Germinal center (tissue), 1 donor: Measurements from ENCODE around the gene CRYBA1.
"Not testable (repeated sequence)": the region's sequence is repeated elsewhere in the genome, so short reads cannot be mapped to it uniquely, and the experiment has no call there.

ENCODE experiments used
- DNase-seq: peaks from one replicate; pipeline ENCODE4 v3.0.0; 2012; ENCODE audit warnings: mixed read lengths, low spot score

Gene CRYBA1

GRCh38 chr17:29237476-29238132 lies 9.1 kb upstream of the CRYBA1 start:
- no peak for DNase-seq

DNA sequence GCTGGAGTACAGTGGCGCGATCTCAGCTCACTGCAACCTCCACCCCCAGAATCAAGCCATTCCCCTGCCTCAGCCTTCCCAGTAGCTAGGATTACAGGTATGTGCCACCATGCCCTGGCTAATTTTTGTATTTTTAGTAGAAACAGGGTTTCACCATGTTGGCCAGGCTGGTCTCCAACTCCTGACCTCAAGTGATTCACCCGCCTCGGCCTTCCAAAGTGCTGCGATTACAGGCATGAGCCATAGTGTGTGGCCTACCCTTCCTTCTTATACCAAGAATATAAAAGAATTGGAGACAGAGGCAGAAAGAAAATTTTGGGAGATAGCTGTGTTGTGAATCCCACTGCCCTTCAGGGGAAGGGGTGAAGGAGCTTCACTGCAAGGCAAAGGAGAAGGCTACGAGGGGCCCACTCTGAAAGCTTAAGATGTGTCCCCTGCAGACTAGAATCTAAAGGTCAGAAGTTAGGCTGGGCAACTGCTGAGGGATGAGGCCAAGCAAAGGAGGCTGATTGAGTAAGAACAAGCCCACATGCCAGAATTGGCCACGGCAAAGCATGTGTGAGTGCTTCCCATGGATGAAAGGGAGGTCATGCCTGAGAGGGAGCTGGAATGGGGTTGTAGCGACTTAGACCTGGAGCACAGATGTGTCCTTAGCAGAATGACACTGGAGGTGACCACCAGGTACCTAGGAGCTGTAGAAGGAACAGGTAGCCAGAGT lies 8.4 kb upstream of the CRYBA1 start:
- DNase-seq, result no peak

- no peak for DNase-seq
These were observed 6.2 kb upstream of the CRYBA1 start for GRCh38 chr17:29240477-29240876.

GRCh38 chr17:29240968-29241963 lies 5.4 kb upstream of the CRYBA1 start:
- DNase-seq, result no peak

DNA sequence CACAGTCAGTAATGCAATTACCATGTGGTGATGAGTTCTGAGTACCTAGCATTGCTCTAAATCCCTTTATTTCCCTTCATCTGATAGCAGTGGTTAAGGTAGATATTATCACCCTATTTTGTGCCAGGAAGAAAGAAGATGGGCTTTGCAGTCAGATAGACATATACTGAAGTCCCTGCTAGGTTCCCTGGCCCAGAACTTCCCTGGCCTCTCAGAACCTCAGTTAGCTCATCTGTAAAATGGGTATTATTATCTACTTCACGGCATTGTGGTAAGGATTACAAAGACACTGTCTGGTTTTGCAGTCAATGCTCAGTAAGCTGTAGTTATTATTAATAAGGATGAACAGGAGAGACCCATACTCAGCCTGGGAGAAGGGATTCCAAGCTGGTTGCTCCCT lies 4.6 kb upstream of the CRYBA1 start:
- DNase-seq, result no peak

DNA sequence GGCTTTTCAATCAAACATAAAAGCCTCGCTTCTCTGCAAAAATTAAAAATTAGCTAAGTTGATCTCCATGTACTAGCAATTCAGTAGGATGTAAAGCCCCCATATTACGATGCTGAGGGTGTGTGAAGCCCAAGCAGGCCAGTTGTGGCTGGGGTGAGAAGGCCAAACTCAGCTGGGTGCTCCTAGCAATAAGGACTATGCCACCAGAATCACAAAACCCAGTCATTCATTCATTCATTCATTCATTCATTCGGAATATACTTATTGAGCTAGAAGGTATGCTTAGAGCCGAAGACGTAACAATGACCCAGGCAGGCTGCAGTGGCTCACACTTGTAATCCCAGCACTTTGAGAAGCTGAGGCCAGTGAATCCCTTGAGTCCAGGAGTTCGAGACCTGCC lies 3.9 kb upstream of the CRYBA1 start:
- no peak for DNase-seq

DNA sequence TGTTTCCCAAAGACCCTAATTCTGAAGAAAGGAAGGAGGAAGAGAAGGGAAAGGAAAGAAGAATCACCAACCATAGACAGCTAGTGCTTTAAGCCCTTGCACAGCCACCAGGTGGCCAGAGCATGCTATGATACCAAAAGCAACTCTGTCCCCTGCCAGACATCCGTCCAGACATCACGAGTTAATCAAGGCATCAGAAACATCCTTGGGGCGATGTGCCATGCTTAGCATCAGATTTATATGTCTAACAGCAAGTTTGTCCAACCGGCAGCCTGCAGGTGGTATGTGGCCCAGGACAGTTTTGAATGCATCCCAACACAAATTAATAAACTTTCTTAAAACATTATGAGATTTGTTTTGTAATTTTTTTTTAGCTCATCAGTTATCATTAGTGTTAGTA lies 2.9 kb upstream of the CRYBA1 start:
- peak; percentile 29 for DNase-seq

- DNase-seq, result no peak
These were observed 1.3 kb upstream of the CRYBA1 start for GRCh38 chr17:29245401-29245800.

GRCh38 chr17:29247219-29247618 lies 560 bp downstream of the CRYBA1 start:
- DNase-seq, result no peak

GRCh38 chr17:29248845-29249244 lies 2.2 kb downstream of the CRYBA1 start:
- no peak for DNase-seq

DNA sequence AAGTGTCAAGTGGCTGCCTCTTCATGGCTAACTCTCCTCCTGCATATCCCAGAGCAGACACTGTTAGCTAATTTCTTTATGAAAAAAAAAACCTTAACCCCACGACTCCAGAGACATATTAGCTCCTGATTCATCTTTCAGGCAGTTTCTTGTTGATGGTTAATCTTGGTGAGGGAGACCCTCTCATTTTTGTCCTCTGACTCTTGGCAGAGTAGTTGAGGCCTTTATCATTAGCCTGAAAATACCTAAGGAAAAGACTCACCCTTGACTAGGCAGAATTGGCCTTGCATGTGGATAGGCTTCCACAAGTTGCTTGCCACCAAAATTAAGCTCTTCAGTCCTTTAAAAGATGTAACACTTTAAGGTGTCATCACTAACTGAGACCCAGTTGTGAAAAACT lies 4.0 kb downstream of the CRYBA1 start:
- no peak for DNase-seq

GRCh38 chr17:29251184-29251583 lies 4.5 kb downstream of the CRYBA1 start:
- DNase-seq, result no peak

- DNase-seq, result peak; percentile 51
These were observed 5.6 kb downstream of the CRYBA1 start for GRCh38 chr17:29252101-29252791.

- no peak for DNase-seq
These were observed 6.4 kb downstream of the CRYBA1 start for GRCh38 chr17:29253037-29253436.

DNA sequence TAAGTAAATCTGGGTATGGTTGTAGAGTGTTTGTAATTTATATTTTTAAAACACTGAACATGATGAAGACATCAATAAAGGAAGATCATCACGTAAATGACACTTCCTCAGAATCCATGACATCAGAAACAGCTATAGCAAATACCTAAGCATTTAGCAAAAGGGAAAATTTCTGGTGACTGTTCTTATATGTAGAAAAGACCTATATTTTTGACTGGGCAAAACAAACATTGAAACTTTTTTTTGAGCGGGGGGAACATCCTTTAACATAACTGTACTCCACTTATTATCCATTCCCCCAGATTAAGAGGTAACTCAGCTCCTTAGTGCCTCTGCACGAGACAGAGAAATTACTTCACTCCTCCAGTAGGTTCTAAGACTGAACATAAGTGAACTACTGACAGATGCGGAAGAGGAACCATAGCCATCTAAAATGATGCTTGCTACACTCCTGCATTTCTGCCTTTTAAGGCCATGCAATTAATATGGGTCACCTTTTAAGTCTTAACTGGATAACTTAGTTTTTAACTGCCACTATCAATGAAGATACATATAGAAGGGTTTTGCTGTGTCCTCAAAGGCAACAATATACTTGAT lies 9.4 kb downstream of the CRYBA1 start:
- no peak for DNase-seq

DNA sequence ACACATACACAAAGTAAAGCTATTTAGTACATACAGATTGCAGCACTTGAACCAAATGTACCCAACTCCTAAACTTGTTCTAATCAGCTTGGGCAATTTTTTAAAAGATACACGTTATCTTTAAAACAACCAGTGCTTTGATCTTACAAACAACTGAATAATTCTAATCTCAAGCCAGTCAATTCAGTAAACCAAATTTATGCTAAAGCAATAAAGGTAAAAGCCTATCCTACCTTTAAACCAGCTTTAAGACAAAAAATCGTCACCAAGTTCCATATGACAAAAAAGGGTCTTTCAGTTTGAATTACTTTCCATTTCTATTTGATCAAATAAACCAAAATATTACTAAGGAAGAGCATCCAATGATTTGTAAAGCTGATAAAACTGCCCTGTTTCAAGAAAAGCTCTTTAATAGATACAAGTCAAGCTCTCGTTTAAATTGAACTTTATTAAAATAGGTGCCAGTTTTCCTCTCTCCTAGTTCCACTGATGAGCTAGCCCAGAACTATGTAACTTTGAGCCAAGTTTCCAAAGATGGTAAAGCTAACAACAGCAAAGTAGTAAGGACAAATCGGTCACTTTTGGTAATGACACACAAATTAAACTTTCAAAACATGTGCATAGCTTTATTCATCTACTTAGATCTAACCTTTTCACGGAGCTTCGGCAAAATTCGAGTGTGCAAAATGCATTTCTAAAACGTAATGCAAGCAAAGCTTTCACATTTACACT lies 10.2 kb downstream of the CRYBA1 start:
- no peak for DNase-seq

GRCh38 chr17:29257756-29258155 lies 11.1 kb downstream of the CRYBA1 start:
- DNase-seq, result no peak

DNA sequence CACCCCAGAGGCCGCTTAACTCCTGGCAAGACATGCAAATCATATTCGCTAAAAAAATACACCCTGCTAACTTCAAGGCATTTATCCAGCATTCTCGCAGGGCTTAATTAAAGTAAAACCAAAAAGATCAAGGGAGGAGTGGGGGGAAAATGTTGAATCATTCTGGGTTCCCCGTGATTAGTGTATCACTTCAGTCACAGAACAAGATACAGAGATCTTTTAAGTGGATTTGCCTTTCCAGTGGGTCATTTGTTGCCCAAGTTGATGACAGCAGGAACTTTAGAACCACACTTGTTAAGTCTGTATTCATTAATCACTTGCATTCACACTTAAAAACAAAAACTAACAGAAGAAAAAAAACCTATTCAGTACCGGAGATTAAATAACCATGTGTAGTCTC lies 17.3 kb downstream of the CRYBA1 start:
- DNase-seq, result no peak

DNA sequence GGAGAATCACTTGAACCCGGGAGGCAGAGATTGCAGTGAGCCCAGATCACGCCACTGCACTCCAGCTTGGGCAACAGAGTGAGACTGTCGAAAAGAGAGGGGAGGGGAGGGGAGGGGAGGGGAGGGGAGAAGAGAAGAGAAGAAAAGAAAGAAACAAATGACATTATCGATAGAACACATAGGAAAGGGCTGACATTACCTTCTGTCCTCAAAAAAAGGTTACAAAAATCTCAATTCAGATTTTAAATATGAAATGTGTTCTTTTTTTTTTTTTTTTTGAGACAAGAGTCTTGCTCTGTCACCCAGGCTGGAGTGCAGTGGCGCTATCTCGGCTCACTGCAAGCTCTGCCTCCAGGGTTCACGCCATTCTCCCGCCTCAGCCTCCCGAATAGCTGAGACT lies 25.3 kb downstream of the CRYBA1 start:
- DNase-seq, result not testable (repeated sequence)

DNA sequence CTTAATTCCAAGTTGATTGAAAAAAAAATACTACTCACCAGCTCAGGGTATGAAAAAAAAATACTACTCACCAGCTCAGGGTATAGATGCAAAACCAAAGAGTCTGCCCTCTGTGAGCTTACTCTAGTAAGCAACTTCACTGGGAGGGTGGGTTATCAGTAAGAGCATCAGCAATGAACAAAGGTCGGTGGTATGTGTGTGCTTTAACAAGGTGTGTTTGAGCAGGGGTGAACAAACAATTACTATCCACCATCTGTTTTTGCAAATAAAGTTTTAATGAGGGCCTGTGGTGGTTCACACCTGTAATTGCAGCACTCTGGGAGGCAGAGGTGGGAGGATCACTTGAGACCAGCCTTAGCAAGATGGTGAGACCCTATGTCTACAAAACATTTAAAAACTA lies 27.3 kb downstream of the CRYBA1 start:
- no peak for DNase-seq

- DNase-seq, result no peak
These were observed 32.0 kb downstream of the CRYBA1 start for GRCh38 chr17:29278692-29279091.
